NCI-H82 (cell line): ENCODE results near the gene PWWP2B.

ENCODE experiments used
- DNase-seq: peaks from one replicate; lab custom pipeline; 2025; lab: John Stamatoyannopoulos, UW

The PWWP2B gene

GRCh38 chr10:132459301-132460003 is 62.5 kb downstream of the PWWP2B start:
- no peak for DNase-seq

GRCh38 chr10:132460071-132460470 is 63.1 kb downstream of the PWWP2B start:
- DNase-seq, result no peak

GRCh38 chr10:132460691-132461090 is 63.7 kb downstream of the PWWP2B start:
- no peak for DNase-seq

GRCh38 chr10:132461103-132461682 is 64.2 kb downstream of the PWWP2B start:
- DNase-seq, result no peak

- DNase-seq, result no peak
These were observed 64.8 kb downstream of the PWWP2B start for GRCh38 chr10:132461683-132462231.

- no peak for DNase-seq
These were observed 65.7 kb downstream of the PWWP2B start for GRCh38 chr10:132462463-132463332.

- DNase-seq, result peak; percentile 21
These were observed 66.6 kb downstream of the PWWP2B start for GRCh38 chr10:132463333-132464255.

- no peak for DNase-seq
These were observed 67.5 kb downstream of the PWWP2B start for GRCh38 chr10:132464256-132465192.

GRCh38 chr10:132465193-132465888 is 68.3 kb downstream of the PWWP2B start:
- DNase-seq, result no peak

- no peak for DNase-seq
These were observed 69.0 kb downstream of the PWWP2B start for GRCh38 chr10:132465889-132466519.

GRCh38 chr10:132466520-132467463 is 69.8 kb downstream of the PWWP2B start:
- DNase-seq, result no peak
